Measurements from ENCODE around the gene SLC31A1. TPM values are rescaled to one million over a fixed set of nuclear protein-coding genes. Genes with fewer than 3 reads are reported as not detected.

Gene SLC31A1
- total RNA-seq (2022; extraction: Qiagen RNA extraction) = 16.9 to 21.8 TPM (median 17.7 TPM) in 5 replicates

DNA sequence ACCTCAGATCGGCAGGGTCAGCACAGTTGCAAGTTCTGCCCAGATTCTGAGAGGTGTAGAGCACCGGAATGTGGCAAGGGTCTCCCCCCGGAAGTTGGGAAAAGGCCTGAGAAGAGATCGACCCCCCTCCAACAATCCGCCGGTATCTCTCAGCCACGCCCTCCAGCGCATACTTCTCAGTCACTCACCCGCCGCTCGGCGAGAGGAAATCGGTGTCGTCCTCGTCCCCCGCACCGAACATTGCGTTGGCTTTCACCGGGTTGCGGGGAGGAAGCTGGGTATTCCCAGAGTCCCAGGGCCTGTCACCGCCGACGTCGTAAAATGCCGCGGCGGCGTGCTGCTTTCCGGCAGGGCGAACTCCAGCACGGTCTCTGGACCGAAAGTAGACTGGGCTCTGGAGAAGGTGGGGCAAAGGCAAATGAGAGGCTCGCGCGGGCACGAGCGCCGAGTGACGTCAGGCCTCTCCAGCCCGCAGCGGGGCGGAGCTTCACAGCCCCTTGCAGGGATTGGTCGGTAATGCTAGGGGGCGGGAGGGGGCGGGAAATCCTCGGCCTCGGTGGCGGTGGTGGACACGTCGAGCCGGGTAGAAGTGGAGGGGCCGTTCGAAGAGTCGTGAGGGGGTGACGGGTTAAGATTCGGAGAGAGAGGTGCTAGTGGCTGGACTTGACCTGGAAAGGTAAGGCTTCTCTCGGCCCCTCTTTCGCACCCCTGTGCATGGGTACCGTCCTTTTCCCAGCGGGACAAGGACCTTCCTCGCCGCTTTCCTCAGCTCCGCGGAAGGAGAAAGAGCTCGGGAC lies at the start of gene SLC31A1, which contains the start of gene FKBP15:
TSS of gene SLC31A1 (plus strand) at position 542 of the 797 bp plus-strand sequence. CDS start 34,605 bp downstream, outside the sequence.
TSS of gene FKBP15 (minus strand) at position 275 of the 797 bp plus-strand sequence. CDS start at position 241, 34 bp downstream.

GRCh38 chr9:113275157-113276131 lies 54.1 kb downstream of the SLC31A1 start, which contains the start of the genes CDC26 and PRPF4:
TSS of gene CDC26 (minus strand) at chr9:113275572. CDS start at chr9:113272507, 3,065 bp downstream.
TSS of gene PRPF4 (plus strand) at chr9:113275658. CDS start at chr9:113275744, 86 bp downstream.

DNA sequence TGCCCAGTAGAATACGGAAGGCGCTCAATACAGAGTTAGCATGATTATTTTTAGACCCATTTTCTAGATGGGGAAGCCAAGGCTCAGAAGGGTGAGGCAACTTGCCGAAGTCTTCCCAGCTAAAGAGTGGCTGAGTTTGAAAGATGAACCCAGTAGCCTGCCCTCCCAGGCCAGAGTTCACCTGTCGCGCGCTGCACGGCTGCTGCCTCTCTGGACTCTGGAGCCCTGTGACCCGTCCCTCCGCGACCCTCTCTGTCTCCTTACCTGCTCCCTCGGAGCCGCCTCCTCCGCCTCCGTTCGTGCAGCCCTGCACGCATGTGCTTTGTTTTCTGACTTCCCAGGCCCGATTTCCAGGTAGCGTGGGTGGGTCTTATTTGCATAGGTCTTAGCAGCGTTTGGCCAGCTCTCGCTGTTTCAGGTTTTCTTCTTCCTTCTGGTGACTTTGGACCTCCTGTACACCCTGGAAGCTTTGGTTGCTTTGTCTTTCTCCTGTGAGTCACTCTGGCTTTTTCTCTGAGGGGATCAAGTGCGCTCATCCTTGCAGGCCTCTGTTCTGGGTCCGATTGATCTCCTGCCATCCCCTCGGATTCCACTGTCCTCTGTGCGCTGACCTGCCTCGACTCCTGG lies 81.6 kb downstream of the SLC31A1 start, which contains the start of gene RNF183:
TSS of gene RNF183 (minus strand) at position 585 of the 627 bp plus-strand sequence. CDS start 5,192 bp downstream, outside the sequence.

Other genes with a start within 250 kb of the SLC31A1 start
- 0.64 to 0.77 TPM (median 0.67 TPM) in 5 replicates for gene ZNF883, start 209.4 kb upstream of the SLC31A1 start, total RNA-seq (2022; extraction: Qiagen RNA extraction)
- 1.4 to 2.4 TPM (median 1.7 TPM) in 5 replicates for gene ZFP37, start 164.8 kb upstream of the SLC31A1 start, total RNA-seq (2022; extraction: Qiagen RNA extraction)
- gene SLC31A2, start 70.5 kb upstream of the SLC31A1 start, total RNA-seq (2022; extraction: Qiagen RNA extraction) = 7.7 to 8.5 TPM (median 8.0 TPM) in 5 replicates
- gene FKBP15, start 267 bp upstream of the SLC31A1 start, total RNA-seq (2022; extraction: Qiagen RNA extraction) = 15.9 to 17.3 TPM (median 16.3 TPM) in 5 replicates
- 41.2 to 56.4 TPM (median 45.1 TPM) in 5 replicates for gene CDC26, start 54.0 kb downstream of the SLC31A1 start, total RNA-seq (2022; extraction: Qiagen RNA extraction)
- 48.8 to 57.9 TPM (median 52.0 TPM) in 5 replicates for gene PRPF4, start 54.1 kb downstream of the SLC31A1 start, total RNA-seq (2022; extraction: Qiagen RNA extraction)
- 0.10 to 0.19 TPM in 2 of 5 replicates, not detected in the others for gene RNF183, start 81.8 kb downstream of the SLC31A1 start, total RNA-seq (2022; extraction: Qiagen RNA extraction)
- 0.96 to 1.4 TPM (median 1.1 TPM) in 5 replicates for gene WDR31, start 118.7 kb downstream of the SLC31A1 start, total RNA-seq (2022; extraction: Qiagen RNA extraction)
- gene BSPRY, start 128.0 kb downstream of the SLC31A1 start, total RNA-seq (2022; extraction: Qiagen RNA extraction) = 0.07 to 0.12 TPM (median 0.09 TPM) in 5 replicates
- gene HDHD3, start 155.4 kb downstream of the SLC31A1 start, total RNA-seq (2022; extraction: Qiagen RNA extraction) = 20.3 to 24.8 TPM (median 22.6 TPM) in 5 replicates
- gene ALAD, start 179.7 kb downstream of the SLC31A1 start, total RNA-seq (2022; extraction: Qiagen RNA extraction) = 12.9 to 17.1 TPM (median 14.3 TPM) in 5 replicates
- 96.3 to 116 TPM (median 103 TPM) in 5 replicates for gene POLE3, start 189.1 kb downstream of the SLC31A1 start, total RNA-seq (2022; extraction: Qiagen RNA extraction)
- 0.30 to 0.73 TPM (median 0.54 TPM) in 5 replicates for gene C9orf43, start 189.2 kb downstream of the SLC31A1 start, total RNA-seq (2022; extraction: Qiagen RNA extraction)
- gene RGS3, start 242.2 kb downstream of the SLC31A1 start, total RNA-seq (2022; extraction: Qiagen RNA extraction) = 13.8 to 18.1 TPM (median 16.2 TPM) in 5 replicates

All from A549 treated with AZD2906 at 1 μM for 4 hours (cell line).